Activated CD4-positive, alpha-beta T cell treated with anti-CD3 and anti-CD28 coated beads for 24 hours (primary cell): ENCODE measurements around the gene PDE2A.
A peak's percentile ranks its signal among the peaks of the same experiment; 100 is the strongest.

Source experiments
- DNase-seq, 2 donors: peaks; one replicate each; pipeline ENCODE4 v3.0.0-alpha.2; 2020; ENCODE audit warnings: low read depth in 2 of 2

The PDE2A gene

DNA sequence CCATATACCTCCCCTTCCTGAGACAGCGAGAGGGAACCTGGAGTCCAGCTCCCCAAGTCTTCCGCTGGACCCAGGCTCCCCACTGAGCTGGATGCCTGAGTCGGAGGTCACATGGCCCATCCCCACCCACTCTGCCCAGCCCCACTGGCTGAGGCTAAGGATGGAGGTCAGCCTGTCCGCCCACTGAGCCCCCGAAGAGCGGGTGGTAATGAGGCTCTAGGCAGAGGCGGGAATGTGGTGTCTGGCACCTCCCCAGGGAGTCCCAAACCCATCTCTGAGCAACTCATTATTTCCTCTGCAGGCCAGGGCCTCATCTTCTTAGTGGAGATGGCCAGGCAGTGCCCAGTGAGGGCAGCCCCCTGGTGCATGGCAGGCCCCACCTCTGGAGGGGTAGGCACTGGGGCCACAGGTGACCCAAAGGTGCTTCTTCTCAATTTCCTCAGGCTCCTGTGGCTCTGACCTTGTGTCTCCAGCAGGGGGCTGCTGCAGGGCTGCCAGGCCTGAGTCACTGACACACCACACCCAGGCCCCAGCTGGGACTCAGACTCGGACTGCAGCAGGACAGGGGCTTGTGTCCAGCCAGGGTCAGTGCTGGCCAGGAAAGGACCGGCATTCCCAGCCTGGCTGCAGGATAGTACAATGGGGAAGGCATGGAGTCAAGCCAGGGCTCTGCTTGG is 10.2 kb upstream of the PDE2A start:
- DNase-seq: peak; percentile 23 to 32

DNA sequence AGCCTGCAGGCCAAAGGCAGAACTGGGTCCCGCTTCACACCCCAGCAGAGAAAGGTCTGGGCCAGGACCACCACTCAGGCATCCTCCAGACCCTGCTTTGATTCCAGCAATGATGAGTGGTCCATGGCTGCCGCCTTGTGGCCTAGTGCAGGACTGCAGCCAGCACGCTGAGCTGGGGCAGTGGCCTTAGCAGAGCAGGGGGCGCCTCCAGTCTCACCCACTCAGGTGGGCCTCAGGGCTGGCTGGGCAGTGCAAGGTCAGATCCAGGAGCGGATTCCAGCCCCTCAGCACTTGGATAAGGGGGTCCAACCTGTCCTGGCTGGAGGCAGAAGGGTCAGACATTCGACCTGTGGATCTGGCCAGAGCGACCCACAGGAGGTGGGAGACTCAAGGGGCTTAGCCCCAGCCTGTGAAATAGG is 9.6 kb upstream of the PDE2A start:
- peak; percentile 54 to 68 for DNase-seq

DNA sequence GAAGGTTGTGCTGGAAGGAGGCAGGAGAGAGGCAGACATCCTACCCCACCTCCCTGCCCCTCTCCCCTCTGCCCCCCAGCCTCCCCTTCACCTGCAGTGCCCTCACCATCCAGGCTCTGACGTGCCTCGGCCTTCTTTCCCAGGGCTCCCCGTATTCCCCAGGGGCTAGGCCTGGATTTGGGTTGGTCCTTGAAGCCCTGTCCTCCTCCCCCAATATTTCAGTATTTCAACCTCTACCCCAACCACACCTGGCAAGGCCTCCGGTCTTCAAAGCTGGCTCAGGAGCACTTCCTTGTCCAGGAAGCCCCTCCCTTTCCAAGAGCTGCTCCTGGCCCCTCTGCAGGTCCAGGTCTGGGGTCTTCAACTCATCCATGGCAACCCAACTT is 8.6 kb upstream of the PDE2A start:
- DNase-seq: no peak

DNA sequence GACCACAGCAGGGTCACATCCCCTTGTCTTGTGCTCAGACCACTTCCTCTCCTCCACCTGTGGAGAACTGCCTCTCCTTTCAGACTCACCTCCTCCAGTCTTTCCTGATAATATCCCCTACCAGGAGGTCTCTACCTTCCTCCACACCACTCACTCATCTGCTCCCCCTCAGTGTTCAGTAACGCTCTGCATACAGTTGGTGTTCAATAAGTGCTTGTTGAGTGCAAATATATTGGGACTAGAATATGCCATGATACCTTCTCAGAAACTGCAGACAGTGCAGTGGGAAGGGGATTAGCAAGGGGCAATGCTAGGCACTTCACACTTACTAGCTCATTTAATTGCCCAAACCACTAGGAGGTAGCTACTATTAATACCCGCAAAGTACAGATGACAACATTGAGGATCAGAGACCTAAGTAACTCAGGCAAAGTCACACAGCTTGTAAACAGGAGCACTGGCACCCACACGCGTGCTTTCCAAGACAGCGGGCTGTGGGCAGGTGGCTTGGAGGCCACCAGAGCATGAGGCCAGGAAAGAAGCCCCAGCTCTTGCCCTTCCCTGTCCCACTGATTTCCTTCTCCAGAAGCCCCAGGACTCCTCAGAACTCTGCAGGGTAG is 8.1 kb upstream of the PDE2A start:
- no peak for DNase-seq

DNA sequence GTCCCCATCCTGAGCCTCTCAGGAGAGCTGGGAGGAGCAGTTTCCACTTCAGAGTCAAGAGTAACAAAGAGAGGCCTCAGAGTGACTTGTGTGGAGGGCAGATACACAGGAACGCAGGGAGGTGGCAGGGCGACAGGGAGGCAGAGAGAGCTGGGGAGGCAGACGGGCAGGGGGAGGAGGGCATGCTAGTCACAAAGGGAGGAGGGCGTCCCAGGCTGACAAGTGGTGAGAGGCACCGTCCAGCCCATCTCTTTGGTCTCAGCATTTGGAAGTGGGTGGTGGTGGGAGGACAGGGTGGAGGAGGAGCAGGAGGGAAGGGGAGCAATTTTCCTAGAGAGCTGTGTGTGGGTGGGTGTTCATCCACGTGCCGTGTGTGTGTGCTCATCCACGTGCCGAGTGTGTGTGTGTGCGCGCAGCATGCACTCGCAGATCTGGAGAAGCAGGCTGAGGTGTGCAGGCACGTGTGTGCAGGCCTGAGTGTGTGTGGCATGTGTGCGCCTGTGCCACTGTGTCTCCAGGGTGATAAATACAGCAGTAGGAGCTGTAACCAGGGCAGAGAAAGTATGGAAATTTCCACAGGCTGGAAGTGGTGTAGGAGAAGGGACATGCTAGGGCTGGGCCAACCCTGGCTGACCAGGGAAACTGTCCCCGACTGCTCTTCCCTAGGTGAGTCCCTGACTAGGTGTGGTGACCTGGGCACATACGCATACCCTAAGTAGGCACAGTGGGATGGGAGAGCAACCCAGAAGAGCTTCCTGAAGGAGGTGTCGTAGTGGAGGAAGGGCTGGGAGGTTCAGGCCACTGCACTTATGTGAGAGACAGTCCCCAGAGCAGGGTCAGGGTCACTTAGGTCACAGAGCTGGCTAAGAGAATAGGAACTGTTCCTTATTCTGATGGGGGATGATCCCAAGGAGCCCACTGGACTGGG is 7.3 kb upstream of the PDE2A start:
- DNase-seq: no peak

DNA sequence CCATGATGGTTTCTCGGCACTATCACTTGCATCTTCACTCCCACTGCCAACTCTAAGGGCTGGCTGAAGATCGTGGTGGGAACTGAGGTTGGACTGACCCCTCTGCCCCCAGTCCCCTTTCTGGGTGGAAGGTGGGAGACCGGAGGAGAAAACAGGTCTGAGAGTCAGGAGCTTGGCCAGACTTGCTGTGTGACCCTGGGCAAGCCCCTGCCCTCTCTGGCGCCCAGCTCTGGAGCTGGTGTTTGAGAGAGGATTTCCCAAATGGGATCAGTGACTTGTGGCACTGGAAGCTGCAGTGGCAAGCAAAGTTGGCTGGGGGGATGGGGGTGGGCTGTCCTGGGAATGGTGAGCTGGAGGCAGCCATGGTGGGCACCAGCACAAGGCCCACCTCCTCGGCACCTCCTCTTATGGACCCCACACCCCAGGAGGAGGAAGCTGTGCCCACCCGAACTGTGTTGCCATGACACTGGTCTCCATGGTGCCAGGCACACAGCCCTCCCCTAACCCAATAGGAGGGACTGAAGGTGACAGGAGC is 6.5 kb upstream of the PDE2A start:
- DNase-seq: no peak

DNA sequence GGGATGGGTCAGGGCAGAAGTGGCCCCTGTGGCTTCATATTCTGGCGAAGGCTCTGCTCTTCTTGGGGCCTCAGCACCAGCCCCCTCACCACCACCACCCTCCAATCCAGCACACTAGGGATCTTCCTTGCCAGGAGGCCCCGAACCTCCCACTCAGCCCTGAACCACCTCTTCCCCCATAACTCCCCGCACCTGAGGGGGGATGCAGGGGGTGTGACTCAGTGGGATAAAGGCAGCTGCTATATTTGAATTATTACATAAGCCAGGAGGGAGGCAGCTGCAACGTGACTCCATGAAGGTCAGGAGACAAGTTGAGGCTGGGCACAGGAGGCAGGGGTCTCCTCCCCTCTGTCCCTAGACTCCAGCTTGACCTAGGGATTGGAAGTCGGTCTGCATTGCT is 5.6 kb upstream of the PDE2A start:
- no peak for DNase-seq

DNA sequence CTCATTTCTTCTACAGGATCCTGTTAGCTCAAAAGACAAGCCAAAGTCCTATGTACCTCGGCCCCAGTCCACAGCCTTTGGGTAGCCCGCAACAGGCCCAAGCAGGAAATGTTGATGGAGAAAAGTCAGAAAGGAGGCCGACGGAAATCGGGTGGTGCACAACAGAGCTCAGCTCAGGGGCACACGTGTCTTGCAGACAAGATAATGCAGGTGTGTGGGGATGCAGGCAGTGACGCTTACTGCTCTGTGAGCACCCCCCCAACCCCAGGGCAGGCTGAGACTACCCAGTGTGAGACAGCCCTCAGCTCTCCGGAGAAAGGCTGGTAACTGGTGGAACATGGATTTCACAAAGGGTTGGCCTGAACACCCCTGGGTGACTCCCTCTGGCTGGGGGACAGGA is 4.3 kb upstream of the PDE2A start:
- no peak for DNase-seq

DNA sequence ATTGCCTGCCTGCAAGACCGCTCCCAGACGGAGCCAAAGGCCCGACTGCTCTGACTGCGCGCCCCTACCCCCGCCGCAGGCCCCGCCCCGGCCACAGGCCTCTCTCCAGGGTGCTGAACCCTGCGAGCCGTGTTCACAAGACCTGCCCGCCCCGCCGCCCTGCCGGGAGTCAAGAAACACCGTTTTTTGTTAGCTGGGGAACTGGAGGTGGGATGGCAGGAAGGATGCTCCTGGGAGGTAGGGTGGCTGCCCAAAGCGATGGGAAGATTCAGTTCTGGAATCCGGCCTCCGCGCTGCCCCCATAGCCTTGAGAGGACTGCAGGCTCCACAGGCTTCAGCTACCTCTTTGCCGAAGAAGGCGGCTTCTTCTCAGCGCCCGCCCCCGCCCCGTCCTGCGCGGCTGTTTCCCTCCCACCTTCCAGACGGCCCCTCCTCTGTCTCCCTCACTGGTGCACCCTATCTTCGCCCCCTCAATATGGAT is 2.7 kb upstream of the PDE2A start:
- peak; percentile 55 to 63 for DNase-seq

GRCh38 chr11:72675221-72675620 is 999 bp upstream of the PDE2A start:
- no peak for DNase-seq

DNA sequence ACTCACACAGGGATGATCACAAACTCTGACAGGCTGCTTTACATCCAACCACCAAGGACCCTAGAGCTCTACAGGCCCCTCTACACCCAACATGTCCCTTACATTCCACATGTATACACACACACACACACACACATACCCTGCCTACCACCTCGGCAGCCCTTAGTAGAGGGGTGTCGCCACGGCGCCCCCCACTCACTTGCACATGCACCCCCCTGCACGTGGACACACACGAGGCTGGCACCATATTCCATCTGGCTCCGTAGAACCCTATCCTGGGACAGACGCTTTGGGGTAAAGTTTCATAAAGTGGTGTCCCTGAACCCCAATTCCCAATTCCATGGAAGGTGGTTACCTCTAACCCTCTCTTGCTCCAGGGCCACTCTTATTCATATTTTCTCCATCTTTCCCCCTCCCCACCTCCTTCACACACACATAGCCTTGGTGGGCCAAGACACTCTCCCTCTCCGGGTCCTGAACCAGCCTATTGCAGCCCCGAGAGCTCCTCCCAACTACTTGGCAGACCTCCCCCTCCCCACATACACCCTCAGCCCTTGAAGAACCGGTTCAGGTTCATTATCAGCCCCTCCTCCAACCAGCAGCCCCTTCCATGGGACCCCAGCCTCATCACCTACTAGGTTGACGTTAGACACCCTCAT is 809 bp downstream of the PDE2A start:
- DNase-seq: no peak

- DNase-seq: no peak
Observed at GRCh38 chr11:72672597-72673238, 1.5 kb downstream of the PDE2A start.

DNA sequence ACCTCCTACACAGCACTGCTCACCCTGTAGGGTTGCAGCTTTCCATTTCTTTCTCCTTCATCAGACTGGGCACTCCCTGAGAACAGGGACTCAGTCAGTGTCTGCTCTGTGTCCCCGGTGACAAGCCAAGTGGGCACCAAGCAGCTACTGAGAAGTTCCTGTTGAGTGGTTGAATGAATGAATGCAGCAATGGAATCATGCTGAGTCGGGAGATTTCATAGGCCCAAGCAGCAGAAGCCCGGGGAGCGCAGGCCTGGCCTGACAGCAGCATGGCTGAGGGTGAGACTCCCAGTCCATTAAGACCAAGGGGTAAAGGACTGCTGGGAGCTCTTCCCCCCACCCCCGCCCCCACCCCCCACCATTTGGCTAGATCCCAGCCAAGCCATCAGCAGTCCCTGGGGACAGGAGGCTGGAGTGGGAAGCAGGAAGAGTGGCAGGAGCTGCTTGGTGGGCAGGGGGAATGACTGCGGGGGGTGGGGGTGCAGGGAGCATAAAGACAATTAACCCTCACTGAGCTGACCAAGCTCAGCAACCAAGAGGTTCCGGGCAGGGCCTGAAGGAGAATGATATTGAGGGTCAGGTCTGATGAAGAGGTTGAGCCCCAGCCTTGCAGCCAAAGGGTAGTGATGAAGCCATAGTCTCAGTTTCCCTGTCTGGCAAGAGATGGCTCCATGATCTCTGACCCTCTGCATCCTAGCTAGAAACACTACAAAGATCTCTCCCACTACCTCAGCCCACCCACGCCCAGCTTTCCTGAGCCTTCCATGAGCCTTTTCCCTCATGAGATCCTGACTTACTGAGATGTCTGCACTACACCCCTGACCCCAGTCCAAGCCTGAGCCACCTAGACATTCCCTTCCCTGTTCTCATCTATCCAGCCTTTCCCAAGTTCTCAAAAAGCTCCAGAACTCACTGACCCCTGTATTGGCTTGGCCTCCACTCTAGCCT is 2.8 kb downstream of the PDE2A start:
- no peak for DNase-seq

- no peak for DNase-seq
Observed at GRCh38 chr11:72670041-72670440, 4.2 kb downstream of the PDE2A start.

DNA sequence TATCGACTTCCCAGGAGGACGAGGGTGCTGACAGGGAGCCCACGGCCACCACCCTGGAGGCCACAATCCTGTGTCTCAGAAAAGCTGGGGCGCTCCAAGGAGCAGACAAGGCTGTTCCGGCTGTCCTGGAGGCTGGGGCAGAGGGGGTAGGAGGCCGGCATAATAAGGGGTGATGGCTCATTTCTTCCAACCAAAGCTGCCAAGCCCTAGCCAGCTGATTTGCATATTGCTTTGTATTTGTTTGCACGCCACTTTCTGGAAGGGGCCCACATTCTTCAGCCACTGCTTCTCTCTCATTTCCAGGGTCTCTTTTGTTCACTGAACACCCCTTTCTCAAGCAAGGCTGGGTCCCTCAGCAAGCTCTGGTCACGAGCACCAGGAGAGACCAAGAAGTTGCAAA is 4.7 kb downstream of the PDE2A start:
- no peak for DNase-seq

DNA sequence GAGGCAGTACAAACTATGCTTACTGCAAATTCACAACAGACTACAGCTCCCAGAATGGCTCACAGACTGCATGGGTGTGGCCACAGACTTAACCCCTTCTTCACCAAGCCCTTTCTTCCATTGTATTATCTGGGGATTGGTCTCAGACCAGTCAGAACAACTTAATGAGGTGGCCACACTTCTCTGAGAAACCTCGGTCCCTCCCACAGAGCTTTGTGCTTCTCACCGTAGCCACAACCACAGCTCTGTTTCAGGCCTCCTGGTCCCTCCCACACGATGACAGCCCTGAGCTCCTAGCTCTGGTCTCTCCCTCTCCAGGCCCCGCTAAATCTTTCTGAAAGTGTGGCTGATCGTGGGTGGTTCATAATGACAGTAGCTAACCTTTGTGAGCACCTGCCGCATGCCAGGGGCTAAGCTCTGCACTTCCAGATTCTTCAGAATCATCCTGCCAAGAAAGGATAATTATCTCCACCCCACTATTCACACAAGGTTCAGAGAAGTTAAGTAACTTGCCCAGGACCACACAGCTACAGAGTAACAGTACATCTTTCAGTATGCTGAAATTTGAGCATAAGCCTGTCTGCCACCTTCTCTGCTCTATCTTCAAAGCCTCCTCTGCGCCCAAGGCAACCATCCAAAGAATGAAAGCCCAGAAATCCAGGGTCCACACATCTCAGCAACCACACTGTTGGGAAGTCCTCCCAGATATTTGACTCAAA is 5.4 kb downstream of the PDE2A start:
- peak; percentile 29 to 33 for DNase-seq

- DNase-seq: no peak
Observed at GRCh38 chr11:72665911-72666472, 8.2 kb downstream of the PDE2A start.

GRCh38 chr11:72662036-72662435 is 12.2 kb downstream of the PDE2A start:
- no peak for DNase-seq

GRCh38 chr11:72661486-72661885 is 12.7 kb downstream of the PDE2A start:
- no peak for DNase-seq
